ENCODE measurements around the gene DCAF12. TPM values are rescaled to one million over a fixed set of nuclear protein-coding genes. Genes with fewer than 3 reads are reported as not detected.

Gene DCAF12
- total and polyA plus RNA-seq, 2 of the 8 experiments (the other 6 are each of a cell fraction or from before 2014, with no cell fraction given) = 22.7 to 29.2 TPM

DNA sequence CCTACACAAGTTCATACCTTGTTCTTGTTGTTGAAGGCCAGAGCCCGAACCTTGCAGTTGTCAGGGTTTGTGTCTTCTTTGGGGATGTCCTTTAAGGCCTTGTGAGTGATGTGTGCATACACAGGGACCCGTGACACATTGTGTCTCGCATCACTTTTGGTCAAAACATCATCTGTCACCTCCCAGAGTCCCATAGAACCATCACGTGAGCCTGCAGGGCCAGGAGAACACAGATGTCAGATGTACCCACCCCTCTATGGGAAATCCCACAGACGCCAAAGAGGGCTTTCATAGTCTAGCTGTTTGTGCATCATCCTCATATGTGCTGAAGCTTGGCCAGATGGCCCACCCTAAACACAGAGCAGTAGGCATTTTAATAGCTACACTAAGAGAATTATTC is 28.2 kb downstream of the DCAF12 start (continued):
- TF ChIP-seq PHF8 (conservative IDR thresholded peaks at IDR 0.05; ENCODE audit: low read depth, low read length) (no peak), HDAC6 (IDR thresholded peaks at IDR 0.05; ENCODE audit: low read depth, low read length) (no peak), NANOG (IDR thresholded peaks at IDR 0.05; ENCODE audit: insufficient read depth, low read depth, low read length, poor library complexity, severe bottlenecking) (no peak), POLR2AphosphoS5 (IDR thresholded peaks at IDR 0.05; ENCODE audit: low read depth, low read length) (no peak), POU5F1 (IDR thresholded peaks at IDR 0.05; ENCODE audit: low read depth, low read length) (no peak), CHD2 (IDR thresholded peaks at IDR 0.05; ENCODE audit: low read length) (no peak)
